Right kidney (tissue), 1 donor: ENCODE measurements around the gene SCFD2.

Experiments used
- DNase-seq: peaks from one replicate; pipeline ENCODE4 v3.0.0-alpha.2; 2016

Gene SCFD2

GRCh38 chr4:52952540-52952939 is 413.3 kb downstream of the SCFD2 start:
- DNase-seq = no peak

DNA sequence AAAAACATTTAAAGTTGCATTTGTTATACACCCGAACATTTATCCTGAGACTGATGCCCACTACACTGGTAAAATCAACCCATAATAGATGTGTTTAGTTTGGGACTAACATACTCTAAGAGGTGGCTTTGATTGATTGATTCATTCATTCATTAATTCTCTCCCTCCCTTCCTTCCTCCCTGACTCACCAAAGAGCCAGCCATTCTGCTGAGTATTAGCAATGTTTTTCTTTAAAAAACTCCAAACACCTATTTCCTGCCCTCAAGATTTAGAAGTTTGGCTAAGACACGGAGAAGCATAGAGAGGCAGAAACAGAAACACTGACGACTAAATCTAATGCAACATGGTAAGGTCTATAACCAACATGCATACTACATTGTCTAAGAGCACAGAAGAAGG is 414.8 kb downstream of the SCFD2 start:
- DNase-seq = no peak

- no peak for DNase-seq
Observed at GRCh38 chr4:52950226-52950625, 415.6 kb downstream of the SCFD2 start.

GRCh38 chr4:52949336-52949735 is 416.5 kb downstream of the SCFD2 start:
- no peak for DNase-seq

GRCh38 chr4:52948057-52948423 is 417.8 kb downstream of the SCFD2 start:
- no peak for DNase-seq

GRCh38 chr4:52947401-52948056 is 418.3 kb downstream of the SCFD2 start:
- no peak for DNase-seq

DNA sequence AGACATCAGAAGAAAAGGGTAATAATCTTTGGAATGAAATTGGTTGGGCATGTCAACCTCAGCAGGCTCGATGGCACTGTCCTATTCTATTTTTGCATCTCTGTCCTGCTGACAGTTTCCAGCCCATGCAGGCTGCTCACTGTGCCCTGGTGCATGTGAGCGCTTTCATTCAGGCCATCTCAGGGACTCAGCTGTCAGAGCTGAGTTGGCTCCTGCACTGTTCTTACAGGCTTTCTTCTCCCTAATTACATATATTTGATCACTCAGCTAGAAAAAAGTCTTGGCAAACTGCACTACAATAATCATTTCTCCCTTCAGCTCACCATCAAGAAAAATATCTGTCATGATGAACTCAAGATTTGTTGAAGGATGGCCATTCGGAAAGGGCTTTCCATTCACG is 419.0 kb downstream of the SCFD2 start:
- DNase-seq = no peak

GRCh38 chr4:52945982-52946381 is 419.9 kb downstream of the SCFD2 start:
- no peak for DNase-seq

DNA sequence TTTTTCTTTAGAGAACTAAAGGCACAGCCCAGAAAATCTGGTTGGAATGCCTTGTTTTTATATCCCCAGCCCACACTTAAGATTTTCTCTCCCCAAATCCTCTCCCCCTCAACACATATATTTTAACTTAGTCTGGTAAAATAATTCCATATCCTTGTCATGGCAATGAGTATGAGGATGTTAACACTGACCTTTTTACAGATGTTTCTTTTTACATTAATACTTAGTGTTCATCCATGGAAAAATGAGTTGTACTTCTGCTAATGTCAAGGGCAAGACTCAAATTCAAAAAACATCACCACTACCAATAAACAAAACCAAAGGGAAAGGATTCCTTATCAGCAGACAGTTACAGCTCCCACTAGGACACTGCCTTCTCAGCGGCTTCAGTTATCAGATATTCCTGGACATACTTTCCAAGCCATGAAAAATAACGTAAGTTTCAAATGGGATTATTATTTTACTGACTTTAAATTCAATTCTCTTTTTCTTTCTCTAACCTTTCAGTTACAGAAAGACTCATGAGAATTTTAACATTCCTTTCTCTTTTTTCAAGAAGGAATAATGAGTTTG is 420.4 kb downstream of the SCFD2 start:
- DNase-seq = no peak

- no peak for DNase-seq
Observed at GRCh38 chr4:52943677-52944076, 422.2 kb downstream of the SCFD2 start.

- no peak for DNase-seq
Observed at GRCh38 chr4:52942936-52943335, 422.9 kb downstream of the SCFD2 start.

DNA sequence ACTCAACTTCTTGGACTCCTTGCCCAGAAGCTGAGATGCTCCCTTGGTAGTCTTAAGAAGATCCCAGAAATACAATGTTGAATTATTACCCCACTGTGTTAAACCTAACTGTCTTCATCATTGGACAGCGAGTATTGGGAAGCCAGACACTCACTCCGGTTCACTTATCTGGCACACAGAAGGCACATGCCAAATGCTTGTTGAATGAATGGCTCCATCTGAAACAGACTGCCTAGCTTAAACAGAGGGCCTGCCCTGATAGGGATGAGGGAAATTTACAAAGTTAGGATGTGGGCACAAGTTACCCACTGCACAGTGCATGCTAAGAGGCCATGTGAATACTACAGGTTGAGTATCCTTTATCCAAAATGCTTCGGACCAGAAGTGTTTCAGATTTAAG is 424.4 kb downstream of the SCFD2 start:
- DNase-seq = no peak

GRCh38 chr4:52939739-52940138 is 426.1 kb downstream of the SCFD2 start:
- DNase-seq = no peak

DNA sequence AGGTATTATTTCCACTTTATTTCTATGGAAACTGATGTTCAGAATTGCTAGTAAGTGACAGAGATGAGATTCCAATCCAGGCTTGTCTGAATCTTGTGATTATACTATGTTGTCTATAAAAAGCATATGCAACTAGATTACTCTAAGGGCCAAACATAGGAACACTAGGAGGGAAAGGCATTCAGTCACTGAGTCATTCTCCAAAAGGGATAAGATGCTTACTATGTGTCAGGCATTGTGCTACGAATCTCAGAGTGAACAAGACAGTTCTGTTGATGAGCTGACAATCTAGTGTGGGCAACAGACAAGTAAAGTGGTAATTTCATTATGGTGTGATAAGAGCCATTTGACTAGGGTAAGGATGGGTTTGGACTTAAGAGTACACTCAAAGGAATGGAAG is 426.5 kb downstream of the SCFD2 start:
- no peak for DNase-seq

DNA sequence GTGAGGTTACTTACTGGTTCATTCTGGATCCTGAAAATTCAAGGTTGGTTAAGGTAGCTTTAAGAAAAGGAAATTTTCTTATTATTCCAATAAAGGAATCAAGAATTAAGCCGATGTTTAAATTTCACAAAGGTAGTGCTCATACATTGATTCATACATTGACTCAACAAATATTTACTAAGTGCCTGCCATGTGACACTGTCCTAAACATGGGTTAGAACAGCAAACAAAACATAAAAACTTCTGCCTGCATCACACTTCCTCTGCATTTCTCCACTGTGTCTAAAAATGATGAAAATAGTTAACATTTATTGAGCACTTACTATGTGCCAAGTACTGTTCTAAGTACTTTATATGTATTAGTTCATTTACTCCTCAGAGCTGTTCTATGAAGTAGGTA is 428.0 kb downstream of the SCFD2 start:
- no peak for DNase-seq

DNA sequence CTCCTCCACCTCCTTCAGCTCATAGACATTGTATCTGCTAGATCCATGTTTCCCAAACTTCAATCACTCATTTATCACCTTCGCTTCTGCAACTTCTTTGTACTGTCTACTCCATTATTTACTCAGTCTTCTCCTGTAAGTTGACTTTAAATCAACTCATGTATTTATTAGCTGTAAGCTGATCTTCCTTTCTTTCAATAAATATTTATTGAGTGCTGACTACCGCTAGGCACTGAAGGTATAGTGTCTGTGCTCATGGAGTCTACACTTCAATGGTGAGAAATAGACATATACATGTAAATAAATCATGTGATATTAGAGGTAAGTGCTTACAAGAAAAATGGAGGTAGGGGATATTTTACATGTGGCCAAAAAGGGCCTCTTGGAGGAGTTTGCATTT is 429.1 kb downstream of the SCFD2 start:
- DNase-seq = no peak

- no peak for DNase-seq
Observed at GRCh38 chr4:52935317-52935716, 430.5 kb downstream of the SCFD2 start.

- DNase-seq = no peak
Observed at GRCh38 chr4:52933738-52934137, 432.1 kb downstream of the SCFD2 start.

DNA sequence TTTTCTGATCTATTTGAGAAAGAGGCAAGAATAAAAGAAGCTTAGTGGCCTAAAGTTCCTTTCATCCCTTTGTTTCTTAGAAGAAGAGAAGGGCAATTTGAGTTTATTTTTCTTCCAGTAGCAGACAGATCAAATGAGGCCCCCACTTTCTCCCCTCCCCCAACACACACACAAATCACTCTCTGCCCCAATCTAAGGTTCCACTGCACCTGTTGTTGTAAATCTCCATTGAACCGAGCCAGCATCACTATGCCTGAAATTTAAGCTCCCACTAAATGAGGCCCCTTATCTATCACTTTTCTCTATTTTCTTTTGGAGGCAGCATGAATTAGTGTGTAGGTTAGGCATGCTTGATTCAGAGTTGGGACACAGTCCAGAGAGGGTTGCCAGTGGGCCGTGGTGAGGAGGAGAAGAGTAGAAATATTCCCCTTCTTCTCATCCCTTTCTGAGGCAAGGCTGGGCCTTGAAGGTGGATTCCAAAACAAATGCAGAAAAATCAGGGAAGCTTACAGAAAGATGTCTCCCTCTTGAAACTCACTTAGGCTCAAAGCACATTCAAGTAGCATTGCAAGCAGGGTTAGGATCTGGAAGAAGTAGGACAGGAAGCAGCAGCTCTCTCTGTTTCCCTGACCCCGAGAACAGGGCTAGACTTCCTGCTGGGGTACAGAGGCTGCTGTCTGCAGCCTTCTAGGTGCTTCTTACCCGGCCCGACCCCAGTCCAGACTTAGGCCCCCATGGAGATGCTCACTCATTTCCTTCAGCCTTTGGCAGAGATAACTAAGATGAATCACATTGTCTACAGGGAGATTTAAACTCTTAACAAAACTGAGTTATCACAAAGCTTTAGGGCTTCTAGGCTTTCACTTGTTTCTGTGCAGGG is 433.0 kb downstream of the SCFD2 start:
- DNase-seq = no peak

- DNase-seq = no peak
Observed at GRCh38 chr4:52931243-52931642, 434.6 kb downstream of the SCFD2 start.

DNA sequence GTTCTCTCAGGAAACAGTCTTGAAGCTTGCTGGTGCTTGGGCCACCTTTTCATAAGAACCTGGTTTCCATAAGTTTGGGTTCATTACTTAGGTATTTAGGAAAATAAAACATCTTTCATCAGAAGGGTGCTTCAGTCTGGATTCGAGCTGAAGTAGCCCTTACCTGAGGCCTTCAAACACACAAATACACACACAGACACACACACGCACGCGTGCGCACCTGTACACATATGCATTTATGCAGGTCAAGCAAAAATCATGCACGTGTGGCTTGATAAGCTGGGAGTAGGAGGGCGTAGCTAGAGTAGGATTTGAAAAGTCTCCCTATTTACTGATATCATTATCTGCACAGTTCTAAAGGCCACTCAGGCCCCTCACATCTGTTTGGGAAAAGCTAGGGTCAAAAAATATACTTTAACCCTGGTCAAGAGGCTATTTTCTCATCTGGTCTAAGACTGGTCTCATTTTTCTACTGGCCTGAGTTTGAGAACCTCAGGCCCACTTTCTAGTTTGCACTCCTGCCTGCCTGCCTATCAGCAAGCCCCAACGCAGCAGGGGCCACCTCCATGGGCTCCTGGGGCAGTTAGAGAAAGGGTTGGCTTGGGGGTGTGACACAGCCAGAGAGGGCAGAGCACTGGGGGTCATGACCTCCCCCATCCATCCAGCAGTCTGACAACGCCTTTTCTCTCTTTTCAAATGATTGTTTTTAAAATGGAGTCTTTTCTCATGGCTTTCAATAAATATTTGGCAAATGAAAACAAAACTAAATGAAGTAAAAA is 439.5 kb downstream of the SCFD2 start:
- DNase-seq = no peak

DNA sequence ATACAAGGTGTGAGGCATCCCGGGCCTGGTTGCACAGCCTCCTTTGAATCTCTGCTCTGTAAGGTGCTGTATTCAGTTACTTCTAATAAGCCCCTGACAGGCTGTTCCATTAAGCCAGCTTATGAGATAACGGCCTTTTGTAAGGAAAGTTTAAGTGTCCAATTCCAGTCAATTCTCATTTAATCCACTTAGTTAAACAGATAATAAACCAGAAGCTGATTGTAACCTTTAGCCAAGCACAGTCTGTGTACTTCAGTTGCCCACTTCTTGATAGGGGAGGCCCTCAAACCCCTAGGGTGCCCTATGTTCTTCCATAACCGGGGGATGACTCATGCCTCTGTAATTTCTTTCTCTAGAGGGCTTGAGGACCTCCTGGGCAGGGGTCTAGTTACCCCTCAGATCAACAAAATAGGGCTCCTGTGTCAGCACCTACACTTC is 440.3 kb downstream of the SCFD2 start:
- DNase-seq = no peak

GRCh38 chr4:52919461-52919860 is 446.4 kb downstream of the SCFD2 start:
- DNase-seq = no peak
